GM12891 (cell line): ENCODE measurements around the gene IL1RL1.

Experiments used
- POLR2A ChIP-seq: IDR thresholded peaks from 2 replicates; pipeline ENCODE4 v1.6.1; 2011; ENCODE audit warnings: low read depth, low read length, control low read depth
- POLR2AphosphoS5 ChIP-seq: IDR thresholded peaks from 2 replicates; pipeline ENCODE4 v1.6.1; 2011; ENCODE audit warnings: low read depth, low read length, control low read depth

GRCh38 chr2:102285368-102285767 lies 26.0 kb upstream of the IL1RL1 start:
- TF ChIP-seq POLR2AphosphoS5 (no peak), POLR2A (no peak)
